RWPE2 (cell line): ENCODE data around the gene TMED7.
A peak's percentile ranks its signal among the peaks of the same experiment; 100 is the strongest.

Experiments
- ATAC-seq: fragments of 200-7000 bp; cut with Tn5 transposase; 3 replicates; pipeline ENCODE4 v1.9.1; 2021; ENCODE audit warnings: low read depth
- DNase-seq: peaks from one replicate; pipeline ENCODE4 v3.0.0-alpha.2; 2020; ENCODE audit warnings: low spot score
- H3K27ac ChIP-seq: fragments of 450-650 bp; 2 replicates; pipeline ENCODE4 v1.5.1; 2017; ENCODE audit warnings: mild to moderate bottlenecking; ENCODE audit not compliant: poor library complexity, severe bottlenecking
- H3K27me3 ChIP-seq: fragments of 250-450 bp; sonication (Bioruptor Pico); 2 replicates; pipeline ENCODE4 v1.5.1; 2021; ENCODE audit warnings: mild to moderate bottlenecking, moderate library complexity; ENCODE audit not compliant: insufficient read depth, poor library complexity, severe bottlenecking
- H3K36me3 ChIP-seq: fragments of 250-450 bp; sonication (Bioruptor Pico); 2 replicates; pipeline ENCODE4 v1.5.1; 2020; ENCODE audit warnings: low read depth, mild to moderate bottlenecking, moderate library complexity
- H3K4me1 ChIP-seq: fragments of 250-450 bp; sonication (Bioruptor Pico); 2 replicates; pipeline ENCODE4 v1.5.1; 2021; ENCODE audit warnings: mild to moderate bottlenecking, moderate library complexity; ENCODE audit not compliant: insufficient read depth, poor library complexity, severe bottlenecking
- H3K4me3 ChIP-seq: fragments of 250-450 bp; sonication (Bioruptor Pico); 2 replicates; pipeline ENCODE4 v1.5.1; 2021; ENCODE audit warnings: mild to moderate bottlenecking, moderate library complexity; ENCODE audit not compliant: severe bottlenecking
- H3K9me3 ChIP-seq: fragments of 250-450 bp; sonication (Bioruptor Pico); 2 replicates; pipeline ENCODE4 v1.5.1; 2021; ENCODE audit warnings: mild to moderate bottlenecking, moderate library complexity; ENCODE audit not compliant: severe bottlenecking
- TF ChIP-seq, protein P1 (sequence below): fragments of 450-650 bp; IDR thresholded peaks from one replicate; pipeline ENCODE4 v1.5.1; 2017; ENCODE audit warnings: mild to moderate bottlenecking, moderate library complexity; ENCODE audit not compliant: poor library complexity, severe bottlenecking

The TMED7 gene

DNA sequence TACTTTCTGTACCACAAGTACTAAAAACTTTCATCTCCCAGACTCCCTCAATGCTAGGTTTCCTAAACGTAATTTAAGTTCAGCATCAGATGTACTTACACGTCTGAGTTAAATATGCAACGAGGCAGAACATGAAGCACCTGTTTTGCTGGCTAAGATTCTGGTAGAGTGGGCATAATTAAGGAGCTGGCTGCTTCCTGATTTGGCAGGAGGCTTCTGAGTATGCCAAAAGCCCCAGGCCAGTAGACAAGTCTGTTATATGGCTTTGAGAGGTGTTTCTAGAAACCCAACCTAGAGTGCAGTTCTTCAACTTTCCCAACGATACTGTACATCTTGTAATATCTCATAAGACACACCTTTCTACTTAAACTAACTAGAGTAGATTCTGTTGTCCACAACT is 37.2 kb downstream of the TMED7 start:
- Histone ChIP-seq H3K36me3 (no peaks in the 10 kb centered on the region; the same call in 1 of the 2 replicates), H3K9me3 (no peaks in the 10 kb centered on the region), H3K4me1 (peaks cover 7% of the 10 kb centered on the region), H3K27ac (no peak overlapping the region), H3K27me3 (no peaks in the 10 kb centered on the region), H3K4me3 (no peak overlapping the region)
- TF ChIP-seq, protein P1, sequence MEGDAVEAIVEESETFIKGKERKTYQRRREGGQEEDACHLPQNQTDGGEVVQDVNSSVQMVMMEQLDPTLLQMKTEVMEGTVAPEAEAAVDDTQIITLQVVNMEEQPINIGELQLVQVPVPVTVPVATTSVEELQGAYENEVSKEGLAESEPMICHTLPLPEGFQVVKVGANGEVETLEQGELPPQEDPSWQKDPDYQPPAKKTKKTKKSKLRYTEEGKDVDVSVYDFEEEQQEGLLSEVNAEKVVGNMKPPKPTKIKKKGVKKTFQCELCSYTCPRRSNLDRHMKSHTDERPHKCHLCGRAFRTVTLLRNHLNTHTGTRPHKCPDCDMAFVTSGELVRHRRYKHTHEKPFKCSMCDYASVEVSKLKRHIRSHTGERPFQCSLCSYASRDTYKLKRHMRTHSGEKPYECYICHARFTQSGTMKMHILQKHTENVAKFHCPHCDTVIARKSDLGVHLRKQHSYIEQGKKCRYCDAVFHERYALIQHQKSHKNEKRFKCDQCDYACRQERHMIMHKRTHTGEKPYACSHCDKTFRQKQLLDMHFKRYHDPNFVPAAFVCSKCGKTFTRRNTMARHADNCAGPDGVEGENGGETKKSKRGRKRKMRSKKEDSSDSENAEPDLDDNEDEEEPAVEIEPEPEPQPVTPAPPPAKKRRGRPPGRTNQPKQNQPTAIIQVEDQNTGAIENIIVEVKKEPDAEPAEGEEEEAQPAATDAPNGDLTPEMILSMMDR: no peak
- ATAC-seq (no peak), DNase-seq (no peak)

DNA sequence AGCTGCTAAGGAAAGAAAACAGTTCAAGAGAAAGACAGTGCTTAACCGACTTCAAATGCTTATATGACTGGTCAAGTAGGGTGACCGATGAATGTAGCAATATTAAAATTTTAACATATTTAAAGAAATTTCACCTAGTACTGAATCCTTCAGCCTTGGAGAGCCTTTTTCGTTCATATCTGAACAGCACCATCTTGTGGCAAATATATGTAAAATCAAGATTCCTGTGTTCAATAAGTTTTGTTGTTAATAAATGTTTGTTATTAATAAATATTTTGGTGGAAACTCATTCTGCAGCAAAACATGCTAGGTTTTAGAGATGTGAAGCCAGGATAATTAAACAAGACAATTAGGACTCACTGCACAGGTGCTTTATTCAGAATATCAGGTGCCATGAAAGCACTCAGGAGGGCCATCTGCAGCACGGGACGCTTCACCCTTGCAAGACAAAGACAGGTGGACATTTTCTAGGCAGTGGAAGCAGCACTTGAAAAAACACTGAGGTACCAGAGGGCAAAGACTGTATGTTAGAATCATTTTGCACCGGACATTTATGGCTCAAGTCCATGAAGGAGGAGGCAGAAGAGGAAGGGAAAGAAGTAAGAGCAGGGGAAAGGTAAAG is 39.2 kb downstream of the TMED7 start:
- TF ChIP-seq, protein P1: peak; percentile 91
- H3K36me3 ChIP-seq: no peaks in the 10 kb centered on the region; the same call in 1 of the 2 replicates
- peaks cover 7% of the 10 kb centered on the region for H3K4me1 ChIP-seq
- H3K27me3 ChIP-seq: no peaks in the 10 kb centered on the region
- no peaks in the 10 kb centered on the region for H3K9me3 ChIP-seq
- H3K27ac ChIP-seq: no peak overlapping the region
- no peak for DNase-seq
- no peak overlapping the region for H3K4me3 ChIP-seq
- ATAC-seq: 0 out of 3 replicates have a peak, but pooled peaks have one; percentile 25

DNA sequence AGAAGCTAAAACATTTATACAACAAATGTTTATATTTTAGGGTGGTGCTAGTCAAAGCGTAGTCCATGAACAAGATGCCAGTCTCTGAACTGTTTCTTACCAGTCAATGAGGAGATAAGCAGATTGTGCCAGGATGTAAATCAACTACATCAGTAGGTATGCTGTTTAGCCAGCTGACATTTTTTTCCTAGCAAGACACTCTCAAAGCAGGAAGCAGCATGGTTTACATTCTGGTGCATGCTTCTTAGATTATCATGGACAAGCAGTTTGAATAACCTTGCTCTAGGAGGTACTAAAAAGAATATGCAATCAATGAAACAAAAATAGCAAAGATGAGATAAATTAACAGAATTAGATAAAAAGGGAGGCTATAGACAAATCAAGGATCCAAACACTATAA is 40.6 kb downstream of the TMED7 start:
- H3K36me3 ChIP-seq: peaks cover 8% of the 10 kb centered on the region
- ATAC-seq (no peak), DNase-seq (no peak)
- no peaks in the 10 kb centered on the region for H3K27me3 ChIP-seq
- H3K4me3 ChIP-seq: no peak overlapping the region
- no peak overlapping the region for H3K27ac ChIP-seq
- peaks cover 7% of the 10 kb centered on the region for H3K4me1 ChIP-seq
- no peaks in the 10 kb centered on the region for H3K9me3 ChIP-seq
- TF ChIP-seq, protein P1: no peak

DNA sequence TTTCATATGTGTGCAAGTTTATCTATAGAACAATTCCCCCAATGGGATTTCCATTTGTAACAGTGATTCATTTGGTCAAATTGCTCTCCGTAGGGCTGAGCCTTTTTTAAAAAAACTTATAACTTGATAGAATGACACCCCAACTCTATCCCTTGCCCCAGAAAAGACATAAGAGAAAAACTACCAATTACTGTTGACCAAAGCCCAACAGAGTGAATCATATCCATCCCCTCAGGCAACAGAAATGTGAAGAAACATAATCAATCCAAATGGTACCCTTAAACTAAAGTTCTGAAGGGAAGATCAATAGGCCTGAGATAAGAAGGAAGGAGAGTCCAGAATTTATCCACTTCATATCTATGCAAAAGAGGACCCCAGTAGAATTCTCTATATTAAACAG is 41.3 kb downstream of the TMED7 start:
- Histone ChIP-seq H3K27ac (no peak overlapping the region), H3K4me3 (no peak overlapping the region), H3K9me3 (no peaks in the 10 kb centered on the region), H3K36me3 (peaks cover 13% of the 10 kb centered on the region), H3K27me3 (no peaks in the 10 kb centered on the region), H3K4me1 (peaks cover 15% of the 10 kb centered on the region)
- ATAC-seq: no peak
- TF ChIP-seq, protein P1: no peak
- no peak for DNase-seq

DNA sequence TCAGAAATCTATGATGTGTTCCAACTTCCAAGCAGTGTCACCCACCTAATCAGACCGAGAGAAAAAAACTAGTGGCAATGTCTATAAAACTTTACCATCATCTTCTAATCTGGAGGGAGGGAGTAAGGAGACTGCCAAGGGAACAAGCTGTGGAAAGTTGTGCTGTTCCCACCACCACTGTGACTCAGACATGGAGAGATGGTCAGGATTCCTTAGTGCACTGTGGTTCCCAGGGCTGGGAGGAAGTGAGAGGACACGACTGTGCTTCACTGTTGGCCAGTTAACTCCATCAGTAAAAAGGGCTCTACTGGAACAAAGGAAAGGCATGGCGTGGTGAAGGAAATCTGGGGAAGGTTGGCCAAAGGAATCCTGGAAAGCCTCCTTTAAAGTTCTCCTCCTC is 42.4 kb downstream of the TMED7 start:
- TF ChIP-seq, protein P1: no peak
- H3K9me3 ChIP-seq: no peaks in the 10 kb centered on the region
- ATAC-seq: peak; percentile 66
- no peak overlapping the region for H3K27ac ChIP-seq
- peaks cover 13% of the 10 kb centered on the region for H3K36me3 ChIP-seq
- no peak for DNase-seq
- H3K4me3 ChIP-seq: no peak overlapping the region
- no peaks in the 10 kb centered on the region for H3K27me3 ChIP-seq
- peaks cover 18% of the 10 kb centered on the region for H3K4me1 ChIP-seq
